Activated naive CD8-positive, alpha-beta T cell treated with anti-CD3 and anti-CD28 coated beads, Interleukin-2, amount 10 ng/mL, durations not matched to agents 7 days and 5 days (primary cell): ENCODE results near the gene EXTL1. TPM values are rescaled to one million over a fixed set of nuclear protein-coding genes. Genes with fewer than 3 reads are reported as not detected.

Source experiments
- ATAC-seq: fragments of 150-1000 bp; cut with Tn5 transposase; one replicate; pipeline ENCODE4 v1.10.0; 2021; ENCODE audit warnings: low read depth, moderate library complexity
- POLR2A ChIA-PET: fragments of 350-600 bp; sonication (Branson Sonifier 250); formaldehyde crosslinking; loops from one replicate; lab custom pipeline; 2021; ENCODE audit warnings: antibody characterized with exemption; lab: Charles Lee
- DNase-seq: peaks from one replicate; pipeline ENCODE4 v3.0.0; 2021
- H3K27ac Mint-ChIP-seq: one replicate; pipeline ENCODE4 v1.8.0; 2022; ENCODE audit warnings: mild to moderate bottlenecking, mixed read lengths
- H3K27me3 Mint-ChIP-seq: one replicate; pipeline ENCODE4 v1.8.0; 2022; ENCODE audit warnings: mild to moderate bottlenecking, moderate library complexity, mixed read lengths
- H3K36me3 Mint-ChIP-seq: one replicate; pipeline ENCODE4 v1.8.0; 2021; ENCODE audit warnings: mild to moderate bottlenecking, mixed read lengths
- H3K4me1 Mint-ChIP-seq: one replicate; pipeline ENCODE4 v1.8.0; 2021; ENCODE audit warnings: mixed read lengths
- H3K4me3 Mint-ChIP-seq: one replicate; pipeline ENCODE4 v1.8.0; 2022; ENCODE audit warnings: mild to moderate bottlenecking, moderate library complexity, mixed read lengths
- H3K9me3 Mint-ChIP-seq: one replicate; pipeline ENCODE4 v1.8.0; 2021; ENCODE audit warnings: mixed read lengths
- total RNA-seq, 2 experiments: library from RNA; stranded (reverse); gene quantifications; one replicate each; pipeline ENCODE4 v1.2.3, GENCODE V29; 2021

Gene EXTL1
- total RNA-seq, 2 experiments from 2014 or later = not detected

- H3K27me3 Mint-ChIP-seq = peaks cover 59% of the 10 kb centered on the region
- ATAC-seq = no peak
Observed at GRCh38 chr1:26044971-26045721, 23.6 kb downstream of the EXTL1 start.

GRCh38 chr1:26045722-26046245 is 24.2 kb downstream of the EXTL1 start, which contains the start of gene SLC30A2:
Gene SLC30A2, minus strand, starts transcription at chr1:26046118. Its CDS starts 222 bp downstream, at chr1:26045896.
- DNase-seq (no peak), ATAC-seq (peak; percentile 19)

More at GRCh38 chr1:26044971-26045721, 23.6 kb downstream of the EXTL1 start:
- no peak overlapping the region for H3K27ac Mint-ChIP-seq
- peak overlapping the region; percentile 8 for H3K4me3 Mint-ChIP-seq
- H3K9me3 Mint-ChIP-seq = no peaks in the 10 kb centered on the region
- peaks cover 2% of the 10 kb centered on the region for H3K4me1 Mint-ChIP-seq
- DNase-seq = no peak
- no peaks in the 10 kb centered on the region for H3K36me3 Mint-ChIP-seq
- POLR2A ChIA-PET = no interaction called here

GRCh38 chr1:26046246-26047095 is 24.9 kb downstream of the EXTL1 start:
- Mint-ChIP-seq H3K27ac (no peak overlapping the region), H3K4me3 (no peak overlapping the region), H3K27me3 (peaks cover 71% of the 10 kb centered on the region), H3K36me3 (no peaks in the 10 kb centered on the region), H3K9me3 (no peaks in the 10 kb centered on the region), H3K4me1 (peaks cover 9% of the 10 kb centered on the region)
- DNase-seq (no peak), ATAC-seq (no peak)
- POLR2A ChIA-PET = no interaction called here

More at GRCh38 chr1:26045722-26046245, 24.2 kb downstream of the EXTL1 start, which contains the start of gene SLC30A2:
- Mint-ChIP-seq H3K27ac (no peak within 1 kb of the TSS), H3K27me3 (peaks cover 65% of the 10 kb centered on the region), H3K4me3 (peak within 1 kb of the TSS; percentile 8), H3K9me3 (no peaks in the 10 kb centered on the region), H3K4me1 (peaks cover 2% of the 10 kb centered on the region), H3K36me3 (no peaks in the 10 kb centered on the region)
- POLR2A ChIA-PET = no interaction called here

GRCh38 chr1:26047278-26047874 is 25.8 kb downstream of the EXTL1 start:
- Mint-ChIP-seq H3K9me3 (no peaks in the 10 kb centered on the region), H3K27ac (no peak overlapping the region), H3K27me3 (peaks cover 76% of the 10 kb centered on the region), H3K4me3 (no peak overlapping the region), H3K36me3 (no peaks in the 10 kb centered on the region), H3K4me1 (peaks cover 9% of the 10 kb centered on the region)
- POLR2A ChIA-PET = no interaction called here
- no peak for ATAC-seq
- no peak for DNase-seq

GRCh38 chr1:26049531-26050247 is 28.1 kb downstream of the EXTL1 start:
- H3K4me3 Mint-ChIP-seq = no peak overlapping the region
- POLR2A ChIA-PET = no interaction called here
- no peak overlapping the region for H3K27ac Mint-ChIP-seq
- H3K4me1 Mint-ChIP-seq = peaks cover 9% of the 10 kb centered on the region
- no peaks in the 10 kb centered on the region for H3K36me3 Mint-ChIP-seq
- H3K9me3 Mint-ChIP-seq = no peaks in the 10 kb centered on the region
- ATAC-seq = no peak
- DNase-seq = no peak
- H3K27me3 Mint-ChIP-seq = peaks cover 72% of the 10 kb centered on the region

GRCh38 chr1:26050248-26050640 is 28.7 kb downstream of the EXTL1 start:
- Mint-ChIP-seq H3K4me1 (peaks cover 8% of the 10 kb centered on the region), H3K9me3 (no peaks in the 10 kb centered on the region), H3K27ac (no peak overlapping the region), H3K36me3 (no peaks in the 10 kb centered on the region), H3K4me3 (no peak overlapping the region), H3K27me3 (peaks cover 69% of the 10 kb centered on the region)
- POLR2A ChIA-PET = no interaction called here
- ATAC-seq (no peak), DNase-seq (no peak)

- ATAC-seq (no peak), DNase-seq (no peak)
- Mint-ChIP-seq H3K4me3 (no peak overlapping the region), H3K9me3 (no peaks in the 10 kb centered on the region), H3K27me3 (peaks cover 53% of the 10 kb centered on the region), H3K4me1 (peaks cover 7% of the 10 kb centered on the region), H3K27ac (no peak overlapping the region), H3K36me3 (no peaks in the 10 kb centered on the region)
- POLR2A ChIA-PET = interaction anchor here (0.9 to 1.0 kb wide), 2 partner anchors 11 to 246 kb away, joined by 3 read pairs; no protein-coding TSS in a partner anchor
Observed at GRCh38 chr1:26053718-26054560, 32.4 kb downstream of the EXTL1 start.

GRCh38 chr1:26055041-26055440 is 33.5 kb downstream of the EXTL1 start:
- no peak overlapping the region for H3K27ac Mint-ChIP-seq
- no peak for ATAC-seq
- H3K4me1 Mint-ChIP-seq = peaks cover 7% of the 10 kb centered on the region
- POLR2A ChIA-PET = interaction anchor here (1.0 kb wide), 1 partner anchor 12 kb away, joined by 3 read pairs; no protein-coding TSS in a partner anchor
- no peak for DNase-seq
- H3K36me3 Mint-ChIP-seq = no peaks in the 10 kb centered on the region
- H3K27me3 Mint-ChIP-seq = peaks cover 45% of the 10 kb centered on the region
- no peaks in the 10 kb centered on the region for H3K9me3 Mint-ChIP-seq
- no peak overlapping the region for H3K4me3 Mint-ChIP-seq

- Mint-ChIP-seq H3K4me1 (no peaks in the 10 kb centered on the region), H3K4me3 (no peak overlapping the region), H3K36me3 (no peaks in the 10 kb centered on the region), H3K9me3 (no peaks in the 10 kb centered on the region), H3K27me3 (peaks cover 28% of the 10 kb centered on the region), H3K27ac (no peak overlapping the region)
- DNase-seq = no peak
- POLR2A ChIA-PET = no interaction called here
- no peak for ATAC-seq
Observed at GRCh38 chr1:26057189-26057588, 35.6 kb downstream of the EXTL1 start.

GRCh38 chr1:26058052-26058595 is 36.5 kb downstream of the EXTL1 start:
- Mint-ChIP-seq H3K4me3 (no peak overlapping the region), H3K36me3 (no peaks in the 10 kb centered on the region), H3K27me3 (peaks cover 32% of the 10 kb centered on the region), H3K9me3 (no peaks in the 10 kb centered on the region), H3K27ac (no peak overlapping the region), H3K4me1 (no peaks in the 10 kb centered on the region)
- no peak for DNase-seq
- POLR2A ChIA-PET = no interaction called here
- no peak for ATAC-seq

GRCh38 chr1:26059906-26060305 is 38.3 kb downstream of the EXTL1 start:
- POLR2A ChIA-PET = no interaction called here
- no peaks in the 10 kb centered on the region for H3K9me3 Mint-ChIP-seq
- no peaks in the 10 kb centered on the region for H3K4me1 Mint-ChIP-seq
- ATAC-seq (no peak), DNase-seq (no peak)
- H3K27me3 Mint-ChIP-seq = peaks cover 22% of the 10 kb centered on the region
- no peak overlapping the region for H3K4me3 Mint-ChIP-seq
- no peak overlapping the region for H3K27ac Mint-ChIP-seq
- no peaks in the 10 kb centered on the region for H3K36me3 Mint-ChIP-seq
